ENCODE results near the gene EMILIN3.

The EMILIN3 gene

GRCh38 chr20:41392295-41392694, 25.7 kb upstream of the EMILIN3 start:
- no peak for DNase-seq (ENCODE audit: low read depth in 2 of 2)

- no peak for DNase-seq (ENCODE audit: low read depth in 2 of 2)
Observed at GRCh38 chr20:41391587-41392001, 25.0 kb upstream of the EMILIN3 start.

DNA sequence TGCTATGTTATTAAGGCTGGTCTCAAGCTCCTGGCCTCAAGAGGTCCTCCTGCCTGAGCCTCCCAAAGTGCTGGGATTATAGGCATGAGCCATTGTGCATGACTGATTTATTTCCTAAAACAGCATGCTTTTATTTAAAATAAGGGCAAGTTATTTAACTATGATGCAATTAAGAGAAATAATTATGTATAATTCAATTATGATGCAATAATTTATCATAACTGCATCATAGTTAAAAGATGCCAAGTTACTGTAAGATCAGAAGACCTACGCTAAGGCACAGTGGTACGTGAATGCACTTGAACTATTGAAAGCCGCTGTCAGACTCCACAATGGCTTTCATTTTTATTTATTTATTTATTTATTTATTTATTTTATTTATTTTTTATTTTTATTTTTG, 24.3 kb upstream of the EMILIN3 start:
- DNase-seq (ENCODE audit: low read depth in 2 of 2), result no peak

GRCh38 chr20:41387444-41387851, 20.8 kb upstream of the EMILIN3 start:
- no peak for DNase-seq (ENCODE audit: low read depth in 2 of 2)

- DNase-seq (ENCODE audit: low read depth in 2 of 2), result no peak
Observed at GRCh38 chr20:41386502-41387427, 20.1 kb upstream of the EMILIN3 start.

GRCh38 chr20:41382791-41383305, 16.2 kb upstream of the EMILIN3 start:
- no peak for DNase-seq (ENCODE audit: low read depth in 2 of 2)

- DNase-seq (ENCODE audit: low read depth in 2 of 2), result no peak
Observed at GRCh38 chr20:41380551-41381193, 14.1 kb upstream of the EMILIN3 start.

GRCh38 chr20:41379551-41379950, 12.9 kb upstream of the EMILIN3 start:
- no peak for DNase-seq (ENCODE audit: low read depth in 2 of 2)

DNA sequence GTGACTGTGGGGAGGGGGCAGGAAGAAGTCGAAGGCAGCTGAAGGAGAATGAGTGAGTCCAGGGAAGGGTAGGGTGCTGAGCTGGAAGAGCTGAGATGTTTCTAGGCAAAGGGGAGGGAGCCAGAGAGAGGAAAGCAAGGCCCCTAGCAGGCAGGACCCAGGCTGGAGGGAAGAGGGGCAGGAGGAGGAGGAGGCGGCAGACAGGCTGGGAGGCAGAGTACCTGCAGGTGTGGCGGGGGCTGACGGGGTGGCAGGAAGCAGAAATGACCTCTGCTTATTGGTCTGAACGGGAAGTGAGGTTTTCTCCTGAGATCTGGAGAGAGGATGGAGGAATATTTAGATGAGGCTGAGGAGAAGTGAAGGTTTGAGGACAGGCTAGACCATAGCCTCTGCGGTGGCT, 10.7 kb upstream of the EMILIN3 start:
- no peak for DNase-seq (ENCODE audit: low read depth in 2 of 2)

- no peak for DNase-seq (ENCODE audit: low read depth in 2 of 2)
Observed at GRCh38 chr20:41376349-41376748, 9.7 kb upstream of the EMILIN3 start.

DNA sequence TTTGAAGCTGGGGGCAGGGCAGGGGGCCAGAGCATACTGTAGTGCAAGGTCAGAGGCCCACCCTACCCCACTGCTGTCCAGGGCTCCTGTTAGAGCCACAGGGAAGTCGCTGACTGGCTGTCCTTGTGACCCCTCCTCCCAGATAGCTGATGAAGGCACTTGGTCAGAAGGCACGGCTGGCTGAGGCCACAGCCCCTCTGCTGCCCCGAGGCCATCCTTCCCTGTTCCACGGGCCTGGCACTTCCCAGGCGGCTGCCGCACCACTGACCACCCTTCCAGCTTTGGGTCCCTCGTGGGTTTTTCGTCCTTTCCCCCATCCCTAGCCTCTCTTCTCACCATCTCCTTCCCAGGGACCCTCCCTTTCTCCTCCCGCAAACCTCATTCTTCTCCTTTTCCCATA, 9.2 kb upstream of the EMILIN3 start:
- DNase-seq (ENCODE audit: low read depth in 2 of 2), result no peak

DNA sequence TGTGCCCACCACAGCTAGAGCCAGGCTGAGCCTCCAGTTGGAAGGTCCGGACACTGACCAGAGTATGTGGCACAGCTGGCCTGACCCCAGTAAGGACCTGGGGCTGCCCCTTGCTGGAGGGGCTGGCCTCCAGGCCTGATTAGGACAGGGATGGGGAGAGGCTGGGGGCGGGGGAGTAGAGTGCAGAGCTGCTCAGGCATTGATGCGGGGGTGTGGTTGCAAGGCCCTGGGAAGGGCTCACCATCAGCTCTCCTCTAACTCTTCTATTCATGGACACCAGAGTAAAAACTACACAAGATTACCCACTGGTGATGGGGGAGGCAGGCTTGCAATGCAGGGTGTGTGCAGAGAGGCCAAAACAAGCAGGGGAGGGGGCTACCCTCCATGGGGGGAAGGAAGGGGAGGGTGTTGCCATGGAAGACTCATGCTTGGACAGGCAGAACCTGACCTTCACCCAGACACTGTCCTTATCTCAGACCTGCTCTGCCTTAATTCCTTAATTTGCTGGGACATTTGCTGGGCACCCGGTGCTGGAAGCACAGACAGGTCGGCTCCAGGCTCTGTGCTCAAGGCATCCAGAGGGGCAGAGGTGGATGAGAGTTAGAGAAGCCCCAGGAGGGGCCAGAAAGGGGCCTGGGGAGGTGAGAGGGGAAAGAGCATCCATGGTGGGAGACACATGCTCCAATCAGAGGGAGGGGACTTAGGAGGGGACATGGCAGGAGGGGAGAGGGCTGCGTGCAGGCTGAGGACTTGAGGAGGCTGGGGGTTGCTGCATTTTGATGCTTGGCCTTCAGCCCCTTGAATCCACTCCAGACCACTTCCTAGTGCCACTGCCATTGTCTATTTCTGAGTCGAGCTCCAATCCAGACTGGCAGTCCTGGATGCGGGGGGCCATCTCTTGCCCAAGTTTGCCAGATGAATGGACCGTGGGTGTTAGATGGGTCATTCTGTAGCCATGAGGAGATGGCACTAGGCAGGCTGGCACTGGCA, 7.6 kb upstream of the EMILIN3 start:
- no peak for DNase-seq (ENCODE audit: low read depth in 2 of 2)

DNA sequence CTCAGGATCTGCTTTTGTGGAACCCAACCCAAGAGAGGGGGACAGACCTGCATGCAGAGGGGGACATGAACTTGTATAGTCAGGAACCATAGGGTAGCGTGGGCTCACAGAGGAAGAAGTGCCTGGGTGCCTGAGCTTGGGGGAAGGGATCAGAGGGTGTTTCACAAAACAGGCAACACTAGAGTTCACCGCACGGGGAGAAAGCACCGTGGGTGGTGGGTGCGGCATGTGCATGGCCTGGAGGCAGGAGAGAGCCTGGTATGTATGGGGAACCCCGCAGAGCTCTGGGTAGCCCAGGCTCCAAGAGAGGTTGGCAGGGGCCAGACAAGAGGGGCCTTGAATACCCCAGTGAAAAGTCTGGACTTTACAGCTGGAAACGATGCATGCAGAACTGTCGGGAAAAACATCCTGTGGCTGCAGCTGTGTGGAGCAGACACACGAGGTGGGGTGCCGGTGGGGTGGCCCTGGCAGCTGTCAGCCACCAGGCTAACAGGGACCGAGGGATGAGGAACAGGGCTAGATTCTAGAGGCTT, 6.7 kb upstream of the EMILIN3 start:
- DNase-seq (ENCODE audit: low read depth in 2 of 2), result no peak

GRCh38 chr20:41371371-41371770, 4.8 kb upstream of the EMILIN3 start:
- no peak for DNase-seq (ENCODE audit: low read depth in 2 of 2)

DNA sequence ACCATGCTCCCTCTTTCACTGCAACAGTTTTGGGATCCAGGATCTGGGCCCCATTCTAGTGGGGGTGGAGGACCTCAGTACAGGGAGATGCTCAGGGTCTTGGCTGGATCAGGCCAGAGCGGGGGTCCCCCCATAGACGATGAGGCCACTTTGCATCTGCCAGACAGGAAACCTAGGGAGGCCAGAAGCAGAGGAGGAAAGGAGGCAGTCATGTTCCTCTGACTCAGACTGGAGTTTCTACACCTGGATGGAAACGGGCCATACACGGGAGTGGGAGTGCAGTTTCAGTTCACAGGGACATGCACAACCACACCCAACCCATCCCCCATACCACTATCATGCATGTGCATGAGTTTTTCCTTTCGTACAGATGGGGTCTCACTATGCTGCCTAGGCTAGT, 3.6 kb upstream of the EMILIN3 start:
- no peak for DNase-seq (ENCODE audit: low read depth in 2 of 2)

GRCh38 chr20:41369673-41370072, 3.1 kb upstream of the EMILIN3 start:
- no peak for DNase-seq (ENCODE audit: low read depth in 2 of 2)

DNA sequence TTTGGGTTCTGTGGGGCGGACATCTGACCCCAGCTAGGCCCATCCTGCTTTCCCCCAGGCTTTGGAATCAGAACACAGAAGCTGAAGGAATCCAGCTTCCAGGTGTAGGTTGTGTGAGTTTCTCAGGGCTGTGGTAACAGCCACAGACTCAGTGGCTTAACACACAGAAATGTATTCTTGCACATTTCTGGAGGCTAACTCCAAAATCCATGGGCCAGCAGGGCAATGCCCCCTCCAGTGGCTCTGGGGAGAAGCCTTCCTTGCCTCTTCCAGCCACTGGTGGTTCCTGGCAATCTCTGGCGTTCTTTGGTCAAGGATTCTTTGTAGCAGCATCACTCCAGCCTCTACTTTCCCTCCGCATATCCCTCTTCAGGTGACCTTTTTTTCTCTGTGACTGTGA, 1.3 kb upstream of the EMILIN3 start:
- DNase-seq (ENCODE audit: low read depth in 2 of 2), result no peak

DNA sequence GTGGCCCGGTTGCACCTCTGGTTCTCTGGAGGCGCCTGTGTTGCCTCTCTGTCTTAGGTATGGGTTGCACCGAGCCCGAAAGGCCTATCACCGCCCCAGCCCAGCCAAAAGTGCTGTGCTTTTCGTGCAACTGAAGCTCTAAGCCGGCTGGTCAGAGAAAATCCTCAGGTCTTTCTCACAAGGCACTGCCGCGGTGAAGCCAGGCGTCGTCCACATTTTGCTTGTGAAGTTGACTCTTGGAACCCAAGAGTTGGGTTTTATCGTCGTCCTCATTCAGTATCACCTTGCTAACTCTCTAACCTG, 726 bp upstream of the EMILIN3 start:
- no peak for DNase-seq (ENCODE audit: low read depth in 2 of 2)

- DNase-seq (ENCODE audit: low read depth in 2 of 2), result no peak
Observed at GRCh38 chr20:41365777-41366545, 657 bp downstream of the EMILIN3 start.

DNA sequence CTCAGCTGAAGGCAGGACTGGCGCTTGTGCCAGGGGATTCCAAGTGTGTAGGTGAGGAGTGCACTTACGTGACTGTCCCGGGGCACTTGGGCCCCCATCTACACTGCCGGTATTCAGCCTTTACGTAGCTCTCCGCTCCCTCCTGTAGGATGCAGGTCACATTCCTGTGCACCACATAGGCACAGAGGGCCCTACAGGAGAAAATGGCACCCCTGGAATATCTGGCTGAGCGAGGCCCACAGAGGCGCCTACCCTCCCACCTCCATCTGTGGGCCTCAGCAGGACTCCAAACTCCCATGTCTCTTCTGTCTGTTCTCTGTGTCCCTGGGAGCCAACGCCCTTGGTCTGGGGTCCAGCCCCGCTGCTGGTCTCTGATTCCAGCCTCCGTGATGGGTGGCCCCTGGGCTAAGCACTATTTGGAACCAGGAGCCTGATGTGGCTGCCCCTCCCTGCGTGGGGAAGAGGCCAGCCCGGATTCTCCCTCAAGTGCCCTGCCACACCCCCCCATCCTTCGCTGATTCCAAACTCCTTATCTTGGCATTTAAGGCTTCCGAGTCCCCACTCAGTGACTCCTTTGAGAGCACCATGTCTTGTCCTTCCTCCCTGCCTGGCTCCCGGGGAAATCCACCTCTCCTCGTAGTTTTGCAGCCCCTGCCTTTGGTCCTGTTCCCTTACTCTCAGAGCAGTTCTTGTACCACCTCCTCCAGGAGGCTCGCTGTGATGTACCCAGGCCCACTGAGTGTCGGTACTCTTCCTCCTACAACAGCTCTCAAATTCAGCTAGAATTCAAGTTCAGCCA, 1.5 kb downstream of the EMILIN3 start:
- no peak for DNase-seq (ENCODE audit: low read depth in 2 of 2)
